Measurements from ENCODE around the gene DDRGK1.

DNA sequence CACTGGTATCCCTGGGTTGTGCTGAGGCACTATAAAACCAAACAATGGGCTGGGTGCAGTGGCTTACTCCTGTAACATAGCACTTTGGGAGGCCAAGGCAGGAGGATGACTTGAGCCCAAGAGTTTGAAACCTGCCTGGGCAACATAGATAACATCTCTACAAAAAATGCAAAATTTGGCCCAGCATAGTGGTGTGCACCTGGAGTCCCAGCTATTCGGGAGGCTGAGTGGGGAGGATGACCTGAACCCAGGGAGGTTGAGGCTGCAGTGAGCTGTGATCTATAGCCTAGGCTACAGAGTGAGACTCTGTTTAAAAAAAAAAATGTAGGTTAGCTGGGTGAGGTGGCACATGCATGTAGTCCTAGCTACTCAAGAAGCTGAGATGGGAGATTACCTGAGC lies 42.2 kb upstream of the DDRGK1 start:
- TF ChIP-seq ZNF274 (IDR thresholded peaks at IDR 0.05; ENCODE audit: low read depth, low read length) = no peak
- TF ChIP-seq YY1 (IDR thresholded peaks at IDR 0.05; ENCODE audit: insufficient read depth, insufficient read length) = no peak
